T-helper 1 cell treated with Interleukin-12 subunit alpha and Interleukin-12 subunit beta and Interleukin-4 antibody, amounts not matched to agents 30 μg/mL and 1 μg/mL, for 36 hours (primary cell): ENCODE results near the gene ZNF3.

Experiments used
- H3K27ac Mint-ChIP-seq: one replicate; pipeline ENCODE4 v1.8.0; 2021; ENCODE audit warnings: mild to moderate bottlenecking, mixed read lengths
- H3K27me3 Mint-ChIP-seq: one replicate; pipeline ENCODE4 v1.8.0; 2021; ENCODE audit warnings: low read depth, mixed read lengths
- H3K36me3 Mint-ChIP-seq: one replicate; pipeline ENCODE4 v1.8.0; 2021; ENCODE audit warnings: low read depth, mixed read lengths
- H3K4me1 Mint-ChIP-seq: one replicate; pipeline ENCODE4 v1.8.0; 2021; ENCODE audit warnings: low read depth, mixed read lengths
- H3K4me3 Mint-ChIP-seq: one replicate; pipeline ENCODE4 v1.8.0; 2021; ENCODE audit warnings: mild to moderate bottlenecking, moderate library complexity, mixed read lengths
- H3K9me3 Mint-ChIP-seq: one replicate; pipeline ENCODE4 v1.8.0; 2021; ENCODE audit warnings: mixed read lengths

Gene ZNF3

GRCh38 chr7:100063376-100063775 lies 18.1 kb downstream of the ZNF3 start:
- no peaks in the 10 kb centered on the region for H3K9me3 Mint-ChIP-seq
- peaks cover 2% of the 10 kb centered on the region for H3K4me1 Mint-ChIP-seq
- H3K4me3 Mint-ChIP-seq = no peak overlapping the region
- peaks cover 41% of the 10 kb centered on the region for H3K36me3 Mint-ChIP-seq
- no peak overlapping the region for H3K27ac Mint-ChIP-seq
- H3K27me3 Mint-ChIP-seq = no peaks in the 10 kb centered on the region

- Mint-ChIP-seq H3K27ac (no peak overlapping the region), H3K4me3 (no peak overlapping the region), H3K4me1 (peaks cover 2% of the 10 kb centered on the region), H3K27me3 (no peaks in the 10 kb centered on the region), H3K9me3 (no peaks in the 10 kb centered on the region), H3K36me3 (peaks cover 34% of the 10 kb centered on the region)
Measured at GRCh38 chr7:100061518-100062193, 19.9 kb downstream of the ZNF3 start.

GRCh38 chr7:100059251-100059739 lies 22.2 kb downstream of the ZNF3 start:
- Mint-ChIP-seq H3K27ac (no peak overlapping the region), H3K27me3 (no peaks in the 10 kb centered on the region), H3K9me3 (no peaks in the 10 kb centered on the region), H3K4me3 (no peak overlapping the region), H3K4me1 (peaks cover 2% of the 10 kb centered on the region), H3K36me3 (peaks cover 28% of the 10 kb centered on the region)

DNA sequence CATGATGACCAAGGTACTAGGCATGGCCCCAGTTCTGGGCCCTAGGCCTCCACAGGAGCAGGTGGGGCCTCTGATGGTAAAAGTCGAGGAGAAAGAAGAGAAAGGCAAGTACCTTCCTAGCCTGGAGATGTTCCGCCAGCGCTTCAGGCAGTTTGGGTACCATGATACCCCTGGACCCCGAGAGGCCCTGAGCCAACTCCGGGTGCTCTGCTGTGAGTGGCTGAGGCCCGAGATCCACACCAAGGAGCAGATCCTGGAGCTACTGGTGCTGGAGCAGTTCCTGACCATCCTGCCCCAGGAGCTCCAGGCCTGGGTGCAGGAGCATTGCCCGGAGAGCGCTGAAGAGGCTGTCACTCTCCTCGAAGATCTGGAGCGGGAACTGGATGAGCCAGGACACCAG lies 24.5 kb downstream of the ZNF3 start:
- no peak overlapping the region for H3K27ac Mint-ChIP-seq
- H3K4me3 Mint-ChIP-seq = no peak overlapping the region
- H3K9me3 Mint-ChIP-seq = no peaks in the 10 kb centered on the region
- no peaks in the 10 kb centered on the region for H3K27me3 Mint-ChIP-seq
- H3K36me3 Mint-ChIP-seq = peaks cover 17% of the 10 kb centered on the region
- peaks cover 4% of the 10 kb centered on the region for H3K4me1 Mint-ChIP-seq

- H3K36me3 Mint-ChIP-seq = peaks cover 2% of the 10 kb centered on the region
- H3K27ac Mint-ChIP-seq = no peak overlapping the region
- H3K9me3 Mint-ChIP-seq = no peaks in the 10 kb centered on the region
- peaks cover 12% of the 10 kb centered on the region for H3K4me1 Mint-ChIP-seq
- H3K4me3 Mint-ChIP-seq = no peak overlapping the region
- H3K27me3 Mint-ChIP-seq = no peaks in the 10 kb centered on the region
Measured at GRCh38 chr7:100053215-100053614, 28.3 kb downstream of the ZNF3 start.

GRCh38 chr7:100051611-100052010 lies 29.9 kb downstream of the ZNF3 start:
- H3K9me3 Mint-ChIP-seq = no peaks in the 10 kb centered on the region
- H3K4me3 Mint-ChIP-seq = peak overlapping the region; percentile 52
- no peaks in the 10 kb centered on the region for H3K36me3 Mint-ChIP-seq
- peaks cover 12% of the 10 kb centered on the region for H3K4me1 Mint-ChIP-seq
- H3K27ac Mint-ChIP-seq = peak overlapping the region; percentile 22
- H3K27me3 Mint-ChIP-seq = no peaks in the 10 kb centered on the region

DNA sequence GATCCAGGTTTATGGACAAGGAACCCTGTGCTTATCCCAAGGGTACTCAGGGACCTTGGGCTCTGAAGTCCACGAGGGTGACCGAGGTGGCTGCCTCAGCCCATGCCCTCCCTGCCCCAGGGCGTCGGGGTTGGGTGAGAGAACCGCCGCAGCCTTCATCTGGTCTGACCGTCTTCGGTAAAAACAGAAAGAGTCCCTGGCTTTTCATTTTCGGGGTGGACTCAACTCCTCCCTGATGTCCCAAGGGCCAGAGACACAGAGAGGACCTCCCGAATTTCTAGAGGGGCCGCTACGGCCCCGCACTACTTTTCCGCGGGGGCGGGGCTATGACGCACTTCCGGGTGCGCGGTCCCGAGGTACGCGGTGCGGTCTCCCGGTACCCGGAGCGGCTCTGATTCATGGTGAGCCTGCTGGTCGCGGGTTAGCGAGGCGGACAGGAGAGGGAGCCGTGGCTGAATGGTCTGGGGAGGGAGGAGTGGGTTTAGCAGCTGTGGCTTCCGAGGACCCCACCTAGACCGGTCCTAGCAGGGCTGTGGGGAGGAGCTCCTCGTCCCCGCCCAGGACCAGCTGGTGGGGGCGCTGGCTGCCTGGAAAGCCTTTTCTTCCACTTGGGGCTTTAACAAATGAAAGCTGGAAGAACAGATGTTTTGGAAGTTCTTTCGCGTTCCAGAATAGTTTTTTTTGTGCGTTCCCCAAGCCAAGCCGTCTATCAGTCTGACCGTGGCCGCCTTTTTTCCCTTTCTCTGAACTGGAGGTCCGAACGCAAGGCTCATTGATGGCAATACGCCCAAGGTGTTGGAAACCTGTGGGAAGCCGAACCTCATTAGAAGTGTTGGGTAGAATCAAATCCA lies 31.9 kb downstream of the ZNF3 start, which contains the start of gene ZSCAN21:
Gene ZSCAN21 (plus strand): TSS at position 334 of the 851 bp plus-strand sequence. CDS start 7,233 bp downstream, outside the sequence.
- H3K9me3 Mint-ChIP-seq = no peaks in the 10 kb centered on the region
- H3K27me3 Mint-ChIP-seq = no peaks in the 10 kb centered on the region
- H3K36me3 Mint-ChIP-seq = no peaks in the 10 kb centered on the region
- peak within 1 kb of the TSS; percentile 90 for H3K4me3 Mint-ChIP-seq
- peak within 1 kb of the TSS; percentile 90 for H3K27ac Mint-ChIP-seq
- peaks cover 13% of the 10 kb centered on the region for H3K4me1 Mint-ChIP-seq

DNA sequence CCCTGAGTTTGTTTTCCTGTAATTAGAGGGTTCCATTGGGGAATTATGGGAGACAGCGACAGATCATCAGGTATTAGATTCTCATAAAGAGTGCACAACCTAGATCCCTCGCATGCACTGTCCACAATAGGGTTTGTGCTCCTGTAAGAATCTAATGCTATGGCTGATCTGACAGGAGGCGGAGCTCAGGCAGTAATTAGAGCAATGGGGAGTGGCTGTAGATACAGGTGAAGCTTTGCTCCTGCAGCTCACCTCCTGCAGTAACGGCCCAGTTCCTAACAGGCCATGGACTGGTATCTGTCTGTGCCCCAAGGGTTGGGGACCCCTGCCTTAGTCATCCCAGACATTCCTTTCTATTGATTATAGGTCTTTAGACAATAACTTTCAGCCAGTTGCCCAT lies 32.8 kb downstream of the ZNF3 start:
- Mint-ChIP-seq H3K9me3 (no peaks in the 10 kb centered on the region), H3K4me3 (peak overlapping the region; percentile 35), H3K27ac (peak overlapping the region; percentile 15), H3K36me3 (no peaks in the 10 kb centered on the region), H3K27me3 (no peaks in the 10 kb centered on the region), H3K4me1 (peaks cover 17% of the 10 kb centered on the region)

- peak overlapping the region; percentile 3 for H3K27ac Mint-ChIP-seq
Measured at GRCh38 chr7:100044718-100045117, 36.8 kb downstream of the ZNF3 start.

DNA sequence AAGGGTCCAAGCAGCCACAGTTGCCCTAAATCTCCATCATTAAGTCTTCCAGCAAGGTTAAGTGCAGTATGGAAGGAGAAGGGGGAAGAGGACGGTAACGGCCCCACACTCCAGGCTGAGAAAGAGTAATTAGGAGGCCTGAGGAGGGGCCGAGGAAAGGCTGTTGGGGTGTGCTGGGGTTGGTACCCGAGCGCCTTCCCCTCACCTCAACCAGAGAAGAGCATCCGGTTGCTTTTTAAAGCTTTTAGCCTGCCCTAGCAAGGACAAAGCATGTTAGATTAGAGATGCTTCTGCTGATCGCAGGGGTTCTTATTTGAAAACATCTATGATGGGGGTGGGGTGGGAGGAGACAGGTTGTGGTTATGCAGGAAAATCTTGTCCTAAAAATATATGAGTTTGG lies 40.9 kb downstream of the ZNF3 start:
- peaks cover 20% of the 10 kb centered on the region for H3K36me3 Mint-ChIP-seq
- peak overlapping the region; percentile 26 for H3K27ac Mint-ChIP-seq
- no peaks in the 10 kb centered on the region for H3K9me3 Mint-ChIP-seq
- H3K27me3 Mint-ChIP-seq = no peaks in the 10 kb centered on the region
- H3K4me3 Mint-ChIP-seq = no peak overlapping the region
- H3K4me1 Mint-ChIP-seq = peaks cover 18% of the 10 kb centered on the region

More at GRCh38 chr7:100044718-100045117, 36.8 kb downstream of the ZNF3 start:
- Mint-ChIP-seq H3K36me3 (peaks cover 2% of the 10 kb centered on the region), H3K9me3 (no peaks in the 10 kb centered on the region), H3K27me3 (no peaks in the 10 kb centered on the region), H3K4me3 (no peak overlapping the region), H3K4me1 (peaks cover 18% of the 10 kb centered on the region)

- no peak overlapping the region for H3K4me3 Mint-ChIP-seq
- no peak overlapping the region for H3K27ac Mint-ChIP-seq
- peaks cover 13% of the 10 kb centered on the region for H3K4me1 Mint-ChIP-seq
- no peaks in the 10 kb centered on the region for H3K27me3 Mint-ChIP-seq
- no peaks in the 10 kb centered on the region for H3K9me3 Mint-ChIP-seq
- H3K36me3 Mint-ChIP-seq = peaks cover 38% of the 10 kb centered on the region
Measured at GRCh38 chr7:100038326-100038725, 43.2 kb downstream of the ZNF3 start.

DNA sequence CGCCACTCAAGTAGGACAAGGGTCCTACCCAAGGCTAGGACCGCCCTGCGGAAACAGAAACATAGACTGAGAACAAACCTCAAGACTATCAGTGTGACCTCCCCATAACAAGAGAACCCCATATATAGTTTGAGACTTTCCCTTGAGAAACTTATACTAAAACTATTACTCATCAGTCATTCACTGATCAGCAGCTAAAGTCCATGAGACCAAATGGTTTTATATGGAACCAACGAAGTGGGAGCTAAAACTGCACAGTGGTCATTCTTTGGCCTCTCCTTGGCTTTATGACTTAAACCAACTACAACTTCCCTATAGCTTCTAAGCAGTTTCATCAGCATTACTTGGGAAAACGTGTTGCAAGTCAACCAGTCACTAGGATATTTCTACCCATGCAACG lies 45.6 kb downstream of the ZNF3 start:
- peaks cover 4% of the 10 kb centered on the region for H3K4me1 Mint-ChIP-seq
- no peak overlapping the region for H3K27ac Mint-ChIP-seq
- no peaks in the 10 kb centered on the region for H3K9me3 Mint-ChIP-seq
- H3K4me3 Mint-ChIP-seq = no peak overlapping the region
- peaks cover 52% of the 10 kb centered on the region for H3K36me3 Mint-ChIP-seq
- no peaks in the 10 kb centered on the region for H3K27me3 Mint-ChIP-seq

DNA sequence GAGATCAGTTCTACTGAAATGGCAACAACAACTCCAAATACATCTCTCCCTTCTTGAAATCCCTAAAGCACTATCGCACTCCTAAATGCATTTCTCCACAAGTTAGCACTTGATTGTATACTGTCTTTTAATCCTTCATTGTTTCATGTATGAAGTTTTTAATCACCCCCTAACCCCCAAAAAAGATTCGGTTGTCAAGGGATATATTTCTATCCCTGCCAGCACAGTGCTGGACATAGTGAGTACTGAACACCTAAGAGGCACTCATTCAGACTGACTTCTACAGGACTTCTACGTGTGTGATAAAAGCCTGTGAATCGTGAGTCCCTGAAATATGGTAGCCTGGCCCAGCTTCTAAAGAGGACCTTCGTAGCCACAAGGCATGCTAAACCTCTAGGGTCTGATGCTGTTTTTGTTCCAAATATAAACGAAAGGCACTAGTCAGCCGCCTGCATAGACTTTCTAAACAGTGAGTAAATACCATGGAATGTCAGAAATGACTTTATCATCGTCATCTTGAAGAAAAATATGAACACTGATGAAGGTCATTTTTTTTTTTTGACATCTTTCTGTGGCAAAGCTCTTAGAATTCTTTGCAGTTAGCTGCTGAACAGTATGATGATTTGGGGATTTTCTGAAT lies 46.5 kb downstream of the ZNF3 start:
- H3K9me3 Mint-ChIP-seq = no peaks in the 10 kb centered on the region
- H3K36me3 Mint-ChIP-seq = peaks cover 60% of the 10 kb centered on the region
- no peak overlapping the region for H3K27ac Mint-ChIP-seq
- H3K27me3 Mint-ChIP-seq = no peaks in the 10 kb centered on the region
- no peak overlapping the region for H3K4me3 Mint-ChIP-seq
- no peaks in the 10 kb centered on the region for H3K4me1 Mint-ChIP-seq

DNA sequence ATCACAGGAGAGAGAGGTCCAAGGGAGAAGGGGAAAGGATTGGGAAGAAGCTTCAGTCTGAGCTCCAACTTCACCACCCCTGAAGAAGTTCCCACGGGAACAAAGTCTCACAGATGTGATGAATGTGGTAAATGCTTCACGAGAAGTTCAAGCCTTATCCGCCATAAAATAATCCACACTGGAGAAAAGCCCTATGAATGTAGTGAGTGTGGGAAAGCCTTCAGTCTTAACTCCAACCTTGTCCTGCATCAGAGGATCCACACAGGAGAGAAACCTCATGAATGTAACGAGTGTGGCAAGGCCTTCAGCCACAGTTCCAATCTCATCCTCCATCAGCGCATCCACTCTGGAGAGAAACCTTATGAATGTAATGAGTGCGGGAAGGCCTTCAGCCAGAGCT lies 48.0 kb downstream of the ZNF3 start:
- Mint-ChIP-seq H3K27ac (no peak overlapping the region), H3K36me3 (peaks cover 67% of the 10 kb centered on the region), H3K27me3 (no peaks in the 10 kb centered on the region), H3K4me3 (no peak overlapping the region), H3K4me1 (no peaks in the 10 kb centered on the region), H3K9me3 (no peaks in the 10 kb centered on the region)
